GM18505 (cell line): ENCODE results near the gene HOXD12.

Experiments used
- ATAC-seq: cut with Tn5 transposase; IDR thresholded peaks from one replicate; pipeline ENCODE4 v1.9.1; 2021; ENCODE audit not compliant: unreplicated experiment
- POLR2A ChIP-seq: IDR thresholded peaks from 4 replicates; pipeline ENCODE4 v1.6.1; 2011; ENCODE audit warnings: borderline replicate concordance; ENCODE audit not compliant: insufficient read depth, insufficient read length; ENCODE audit errors: extremely low read depth

HOXD12 gene

DNA sequence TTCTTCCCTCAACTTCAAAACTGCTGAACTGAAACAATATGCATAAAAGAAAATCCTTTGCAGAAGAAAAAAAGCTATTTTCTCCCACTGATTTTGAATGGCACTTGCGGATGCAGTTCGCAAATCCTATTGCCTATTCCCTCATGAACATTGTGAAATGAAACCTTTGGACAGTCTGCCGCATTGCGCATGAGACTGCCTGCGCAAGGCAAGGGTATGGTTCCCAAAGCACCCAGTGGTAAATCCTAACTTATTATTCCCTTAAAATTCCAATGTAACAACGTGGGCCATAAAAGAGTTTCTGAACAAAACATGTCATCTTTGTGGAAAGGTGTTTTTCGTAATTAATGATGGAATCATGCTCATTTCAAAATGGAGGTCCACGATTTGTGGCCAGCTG lies 38.3 kb downstream of the HOXD12 start:
- no peak for TF ChIP-seq POLR2A
- ATAC-seq = no peak

DNA sequence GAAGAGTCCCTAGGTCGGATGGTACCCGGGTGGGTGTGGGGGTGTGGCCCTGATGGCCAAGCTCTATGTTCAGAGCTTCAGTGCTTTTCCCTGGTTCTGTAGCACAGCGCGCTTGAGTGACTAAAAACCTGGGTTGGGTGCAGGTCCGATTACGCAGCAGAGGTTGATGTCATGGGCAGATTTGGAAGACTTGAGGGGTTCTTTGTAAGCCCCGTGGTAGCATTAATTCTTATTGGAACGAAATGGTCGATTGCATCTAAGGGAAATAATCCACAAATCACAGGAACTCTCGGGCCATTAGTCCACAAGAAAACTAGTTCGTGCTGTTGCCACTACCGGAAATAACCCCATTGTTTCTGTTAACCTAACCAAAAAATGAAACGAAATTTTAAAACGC lies 38.9 kb downstream of the HOXD12 start:
- TF ChIP-seq POLR2A = no peak
- no peak for ATAC-seq

DNA sequence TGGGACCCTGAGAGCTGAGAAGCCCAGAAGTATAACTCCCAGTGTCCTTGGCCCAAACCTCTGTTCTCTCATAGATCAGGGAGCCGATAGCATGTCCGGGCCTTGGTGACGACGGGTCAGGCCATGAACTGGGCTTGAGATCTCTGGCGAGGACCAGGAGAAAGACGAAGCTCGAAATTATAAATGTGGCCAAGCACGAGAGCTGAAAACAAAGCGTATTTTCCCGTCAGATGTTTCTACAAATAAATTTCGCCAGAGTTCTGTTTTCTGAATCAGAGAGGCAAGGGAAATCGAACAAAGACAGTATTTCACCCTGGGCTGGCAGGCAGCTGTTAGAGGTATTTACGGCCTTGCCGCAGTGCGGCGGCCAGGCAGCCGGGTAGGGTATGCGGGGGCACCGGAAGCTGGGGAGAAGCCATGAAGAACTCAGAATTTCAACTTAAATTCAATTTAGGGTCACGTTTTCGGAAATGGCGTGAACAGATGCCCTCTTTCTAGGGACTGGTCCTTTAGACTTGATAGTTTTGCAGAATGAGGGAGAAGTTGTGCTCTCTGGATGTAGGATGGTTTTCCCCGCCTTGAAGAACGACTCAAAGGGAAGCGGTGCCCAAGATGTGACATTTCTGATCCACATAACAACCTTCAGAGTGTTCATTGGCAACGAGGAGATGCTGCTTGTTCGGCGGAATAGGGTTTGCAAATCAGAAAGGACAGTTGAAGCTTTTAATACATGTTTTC lies 39.5 kb downstream of the HOXD12 start:
- no peak for TF ChIP-seq POLR2A

DNA sequence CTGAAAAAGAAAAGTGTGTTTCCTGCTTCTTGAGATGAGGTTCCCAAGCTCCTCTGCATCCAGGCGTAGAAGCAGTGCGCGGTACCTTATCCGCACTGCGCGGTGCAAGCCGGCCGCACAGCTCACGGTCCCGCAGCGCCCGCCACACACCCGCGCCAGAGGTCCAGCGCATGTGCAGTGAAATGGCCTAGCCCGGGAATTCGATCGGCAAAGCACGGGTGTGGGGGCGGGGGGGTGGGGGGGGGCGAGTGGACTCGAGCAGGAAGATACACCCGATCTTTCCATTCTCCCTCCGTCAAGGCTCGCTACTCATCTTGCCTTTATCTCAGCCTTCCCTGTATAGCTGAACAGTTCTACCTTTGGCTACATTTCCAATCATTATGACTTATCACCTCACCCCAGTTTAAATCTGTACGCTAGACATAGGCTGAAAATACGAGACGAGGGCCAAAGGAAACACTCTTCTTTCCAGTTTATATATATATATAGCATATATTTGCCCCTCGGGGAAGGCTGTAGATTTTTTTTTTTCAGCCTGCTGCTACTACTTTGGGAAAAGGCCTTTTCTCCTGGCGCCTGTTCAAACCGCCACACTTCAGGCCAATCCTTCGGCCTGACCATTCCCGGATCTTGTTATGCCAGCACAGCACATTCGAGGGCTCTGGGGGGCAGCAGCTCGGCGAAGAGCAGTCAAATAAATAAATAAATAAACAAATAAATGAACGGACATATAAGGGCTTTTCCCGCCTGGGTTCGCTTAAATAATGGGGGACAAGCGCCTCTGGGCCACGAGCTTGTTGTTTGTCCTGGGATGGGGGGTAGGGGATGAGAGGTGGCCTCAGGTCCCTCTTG lies 40.3 kb downstream of the HOXD12 start:
- no peak for ATAC-seq
- no peak for TF ChIP-seq POLR2A

More for the DNA sequence above, 39.5 kb downstream of the HOXD12 start:
- no peak for ATAC-seq

DNA sequence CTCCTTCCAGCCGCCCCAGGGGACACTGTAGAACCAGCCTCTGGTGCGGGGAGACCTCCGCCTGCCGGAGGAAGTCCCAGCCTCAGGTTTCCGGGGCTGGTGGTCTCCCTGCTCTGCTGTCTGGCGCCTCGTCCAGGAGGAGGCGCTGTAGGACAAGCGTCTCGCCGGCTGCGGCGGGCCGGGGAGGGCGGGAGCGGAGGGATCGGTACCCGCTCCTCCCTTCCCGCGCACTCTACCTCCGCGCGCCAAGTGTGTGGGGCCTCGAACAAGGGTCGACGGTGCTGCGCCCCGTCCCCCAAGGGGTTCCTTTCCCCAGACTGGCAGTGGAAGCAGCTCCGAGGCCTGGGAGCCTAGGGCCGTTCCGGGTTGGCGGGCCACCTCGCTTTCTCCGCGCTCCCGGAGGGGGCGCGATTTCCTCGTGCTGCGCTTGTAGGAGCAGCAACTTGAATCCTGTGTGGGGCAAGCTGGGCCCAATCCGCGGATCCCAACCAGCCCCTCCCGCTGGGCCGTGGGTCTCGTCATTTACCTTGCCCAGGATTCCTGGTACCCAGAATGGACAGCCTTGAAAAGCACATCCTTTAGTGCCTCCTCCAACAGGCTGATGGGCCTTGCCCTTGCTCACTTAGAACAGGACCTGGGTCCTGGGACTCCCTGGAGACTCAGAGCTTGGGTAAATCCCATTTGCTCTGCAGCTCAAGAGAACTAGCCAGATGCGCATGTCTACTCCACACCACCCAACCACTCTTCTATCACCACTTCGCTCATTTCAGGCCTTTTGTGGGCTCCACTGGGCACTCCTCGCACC lies 41.1 kb downstream of the HOXD12 start:
- no peak for TF ChIP-seq POLR2A

DNA sequence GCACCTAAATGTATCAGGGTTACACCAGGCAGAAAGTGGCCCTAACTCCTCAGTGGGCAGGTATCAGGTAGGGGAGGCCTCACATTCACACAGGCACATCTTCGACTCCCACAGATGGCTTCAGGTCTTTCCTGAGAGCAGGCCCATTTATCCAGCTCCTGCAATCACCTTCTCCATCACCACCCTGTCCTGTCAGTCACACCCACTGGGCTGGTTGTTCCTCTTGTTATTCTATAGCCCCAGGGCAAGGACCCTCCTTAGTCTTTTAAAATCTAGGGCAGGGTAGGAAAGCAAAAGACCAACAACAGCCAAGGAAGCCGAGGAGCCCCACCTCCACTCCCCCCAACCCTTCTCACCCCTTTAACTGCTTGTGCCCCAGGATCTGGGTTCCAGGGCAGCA lies 42.7 kb downstream of the HOXD12 start:
- no peak for ATAC-seq
- no peak for TF ChIP-seq POLR2A

More for the DNA sequence above, 41.1 kb downstream of the HOXD12 start:
- ATAC-seq = peak; percentile 92

DNA sequence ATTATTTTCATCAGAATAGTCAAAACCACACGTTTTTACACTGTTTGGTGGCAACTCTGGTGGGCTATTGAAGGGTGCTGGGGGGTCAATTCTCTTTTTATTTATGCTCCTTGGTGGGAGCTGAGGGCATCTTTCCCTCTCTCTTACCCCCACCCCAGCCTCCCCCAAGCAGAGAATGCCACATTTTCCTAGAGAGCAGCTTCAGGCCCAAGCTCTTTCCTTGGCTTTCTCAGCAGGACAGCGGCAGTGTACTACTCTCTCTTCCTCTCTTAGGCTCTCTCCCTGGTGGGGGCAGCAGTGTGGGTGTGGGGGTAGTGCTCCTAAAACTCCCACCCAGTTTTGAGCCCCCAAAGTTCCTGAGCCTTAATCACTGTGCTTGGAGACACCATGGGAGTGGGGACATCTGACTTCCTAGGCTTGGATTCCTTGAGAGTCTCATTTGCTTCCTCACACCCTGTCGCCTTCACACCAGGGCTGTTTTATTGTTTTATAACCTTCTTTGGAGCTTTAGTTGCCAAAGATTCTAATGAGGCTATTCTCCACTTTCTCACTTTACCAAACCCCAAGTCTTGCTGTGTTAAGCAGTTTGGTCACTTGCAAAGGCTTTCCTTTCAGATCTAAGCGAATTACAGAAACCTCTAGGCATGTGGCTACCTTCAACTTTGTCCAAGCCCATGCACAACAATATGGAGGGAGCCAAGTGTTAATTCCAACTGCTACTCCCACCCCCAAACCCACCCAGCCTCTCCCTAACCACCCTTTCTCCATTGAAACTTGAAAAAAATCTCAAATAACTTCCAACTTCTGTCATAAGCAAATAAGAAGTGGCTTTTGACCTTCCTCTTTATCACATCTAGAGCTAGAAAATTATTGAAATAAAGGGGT lies 45.7 kb downstream of the HOXD12 start:
- ATAC-seq = no peak
- TF ChIP-seq POLR2A = no peak

DNA sequence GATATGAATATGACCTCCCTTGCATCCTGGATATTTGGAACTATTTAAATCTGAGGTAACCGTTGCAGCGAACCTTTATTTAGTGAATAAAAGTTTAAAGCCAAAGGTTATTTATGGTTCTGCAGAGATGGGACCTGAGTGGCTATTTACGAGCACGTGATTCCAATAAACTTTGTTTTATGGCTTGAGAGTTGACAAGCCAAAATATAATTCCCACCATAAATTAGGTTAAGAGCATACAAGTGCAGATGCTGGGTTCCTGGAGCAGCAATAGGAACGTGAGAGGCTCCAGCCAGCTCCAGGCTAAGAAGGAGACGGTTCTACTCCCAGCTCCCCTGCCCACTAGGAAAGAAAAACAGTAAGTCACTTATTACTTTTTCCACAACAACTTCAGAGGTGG lies 46.5 kb downstream of the HOXD12 start:
- no peak for ATAC-seq
- no peak for TF ChIP-seq POLR2A

DNA sequence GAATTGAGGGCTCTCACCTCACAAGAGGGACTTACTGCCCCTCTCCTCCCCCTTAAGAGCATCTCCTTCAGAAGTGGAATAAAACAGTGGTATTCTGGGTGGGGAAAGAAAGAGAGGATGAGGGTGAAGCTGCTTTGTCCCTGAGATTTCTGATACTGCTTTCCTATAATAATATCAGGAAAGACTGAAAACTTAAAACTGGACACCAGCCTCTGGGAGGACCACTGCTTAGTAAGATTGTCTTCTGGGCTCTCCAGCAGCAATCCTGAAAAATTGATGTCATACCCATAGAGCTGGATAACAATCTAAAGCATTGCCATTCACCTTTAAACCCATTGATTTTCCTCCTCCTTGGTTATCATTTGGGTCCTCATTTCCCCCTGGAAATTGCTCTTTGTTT lies 47.0 kb downstream of the HOXD12 start:
- TF ChIP-seq POLR2A = no peak
- ATAC-seq = no peak

DNA sequence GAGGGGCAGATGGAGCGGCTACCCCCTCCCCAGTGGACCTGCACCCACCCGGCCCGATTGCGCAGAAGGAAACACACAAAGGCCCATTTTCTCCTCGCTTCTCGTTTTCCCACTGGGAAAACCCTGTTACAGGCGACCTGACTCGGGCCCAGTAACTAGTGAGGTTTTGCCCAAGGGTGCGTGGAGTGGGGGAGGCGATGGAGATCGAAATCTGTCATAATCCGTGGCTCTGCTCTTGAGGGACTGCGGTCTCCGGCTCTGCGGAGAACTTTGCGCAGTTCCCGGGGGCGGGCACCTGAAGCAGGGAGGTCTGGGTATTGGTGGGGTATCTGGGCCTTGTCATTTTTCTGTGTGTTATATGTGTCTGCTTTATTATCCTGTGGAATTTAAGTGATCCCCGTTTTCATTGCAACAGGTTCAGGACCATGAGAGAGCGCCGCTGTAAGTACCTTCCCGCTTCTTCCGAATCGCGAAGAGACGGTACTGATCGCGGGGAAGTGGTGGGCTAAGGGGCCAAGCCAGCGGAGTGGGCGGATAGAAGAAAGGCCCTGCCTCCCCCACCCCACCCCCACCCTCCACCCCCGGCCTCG lies 47.7 kb downstream of the HOXD12 start:
- TF ChIP-seq POLR2A = no peak
- ATAC-seq = no peak

DNA sequence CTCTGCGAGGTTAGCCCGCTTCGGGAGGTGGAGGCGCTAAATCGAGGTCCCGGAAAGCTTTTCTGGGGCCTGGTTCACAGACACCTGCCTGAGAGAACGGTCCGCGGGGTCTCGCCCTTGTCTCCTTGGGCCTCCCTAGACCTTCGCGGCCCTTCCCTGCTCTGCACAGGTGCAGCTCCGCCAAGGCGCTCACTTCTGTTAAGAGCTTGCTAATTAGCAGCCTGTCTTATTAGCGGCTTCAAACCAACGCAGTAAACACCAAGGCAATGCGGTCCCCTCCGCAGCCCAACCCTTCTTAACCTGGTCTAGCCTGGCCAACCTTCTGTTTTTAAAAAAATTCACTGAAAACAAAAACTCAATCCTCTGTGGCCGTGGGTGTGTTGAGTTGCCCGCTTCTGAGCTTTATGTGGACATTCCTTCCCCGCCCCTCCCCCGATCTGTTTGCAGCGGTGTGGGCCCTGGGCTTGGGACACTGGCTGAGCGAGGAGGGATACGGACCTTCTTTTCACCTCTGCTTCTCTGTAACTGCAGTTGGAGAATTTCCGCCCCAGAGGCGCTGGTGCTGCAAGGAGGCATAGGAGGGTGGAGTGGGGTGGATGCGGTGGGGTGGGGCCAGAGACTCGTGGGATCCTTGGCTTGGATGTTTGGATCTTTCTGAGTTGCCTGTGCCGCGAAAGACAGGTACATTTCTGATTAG lies 48.4 kb downstream of the HOXD12 start:
- no peak for TF ChIP-seq POLR2A
- no peak for ATAC-seq
